Measurements from ENCODE around the gene ATP4A.

The ATP4A gene

DNA sequence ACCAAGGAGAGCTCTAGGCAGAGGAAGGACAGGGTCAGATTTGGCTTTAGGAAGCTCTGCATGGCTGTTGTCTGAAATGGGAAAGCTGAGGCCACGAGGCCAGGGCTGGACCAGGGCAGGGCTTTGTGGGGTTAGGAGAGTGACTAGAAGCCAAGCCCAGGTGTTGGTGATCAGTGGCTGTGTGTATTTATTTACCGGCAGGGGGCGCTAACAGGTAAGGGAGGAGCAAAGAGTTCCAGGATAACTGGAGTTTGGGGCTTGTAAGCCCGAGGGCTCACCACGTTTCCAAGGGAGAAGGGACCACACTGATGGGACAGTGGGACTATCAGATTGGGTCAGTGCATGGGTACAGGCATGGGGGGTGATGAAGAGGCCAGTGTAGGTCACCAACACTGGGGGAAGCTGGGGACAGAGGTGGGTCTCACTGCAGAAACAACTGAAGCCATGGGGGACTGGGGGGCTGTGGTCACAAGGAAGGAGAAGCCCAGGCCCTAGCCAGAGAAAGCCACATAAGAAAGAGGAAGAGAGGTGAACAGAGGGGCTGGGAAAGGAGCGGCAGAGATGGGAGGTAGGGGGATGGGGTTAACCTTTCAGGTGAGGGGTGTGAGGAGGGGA lies 14.2 kb downstream of the ATP4A start:
- DNase-seq: peak; percentile 96

DNA sequence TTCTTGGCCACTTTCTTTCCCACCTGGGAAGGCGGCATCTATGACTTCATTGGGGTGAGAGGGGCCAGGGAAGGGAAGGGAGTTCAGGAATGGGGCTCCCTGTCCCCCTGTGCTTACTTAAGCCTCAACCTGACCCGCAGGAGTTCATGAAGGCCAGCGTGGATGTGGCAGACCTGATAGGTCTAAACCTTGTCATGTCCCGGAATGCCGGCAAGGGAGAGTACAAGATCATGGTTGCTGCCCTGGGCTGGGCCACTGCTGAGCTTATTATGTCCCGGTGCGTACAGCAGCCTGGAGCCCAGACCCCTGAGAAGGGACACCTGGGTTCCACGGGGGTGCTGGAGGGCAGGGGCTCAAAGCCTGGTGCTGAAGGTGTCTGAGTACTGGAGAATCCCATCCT lies 16.9 kb downstream of the ATP4A start:
- no peak for DNase-seq

DNA sequence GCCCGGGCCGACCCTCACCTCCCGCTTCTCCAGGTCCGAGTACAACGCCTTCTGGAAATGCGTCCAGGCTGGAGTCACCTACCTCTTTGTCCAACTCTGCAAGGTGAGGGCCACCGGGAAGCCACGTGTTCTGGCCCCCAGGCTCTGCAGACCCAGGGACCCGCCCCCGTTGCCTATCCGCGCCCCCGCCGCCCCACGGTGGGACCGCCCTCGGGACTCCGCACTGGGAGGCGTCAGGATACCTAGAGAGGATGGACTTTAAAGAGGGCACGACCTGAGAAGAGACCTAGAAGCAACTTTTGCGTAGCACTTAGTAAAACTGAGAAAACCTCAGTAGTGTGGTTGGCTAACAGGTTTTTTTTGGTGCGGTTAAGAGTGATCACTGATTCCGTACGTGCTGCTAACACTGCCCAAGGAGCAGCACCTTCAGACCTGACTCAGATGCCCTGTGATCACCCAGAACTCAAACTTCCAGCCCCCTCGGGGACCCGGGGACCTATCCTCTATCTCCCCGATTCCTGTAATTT lies 17.5 kb downstream of the ATP4A start:
- peak; percentile 85 for DNase-seq

DNA sequence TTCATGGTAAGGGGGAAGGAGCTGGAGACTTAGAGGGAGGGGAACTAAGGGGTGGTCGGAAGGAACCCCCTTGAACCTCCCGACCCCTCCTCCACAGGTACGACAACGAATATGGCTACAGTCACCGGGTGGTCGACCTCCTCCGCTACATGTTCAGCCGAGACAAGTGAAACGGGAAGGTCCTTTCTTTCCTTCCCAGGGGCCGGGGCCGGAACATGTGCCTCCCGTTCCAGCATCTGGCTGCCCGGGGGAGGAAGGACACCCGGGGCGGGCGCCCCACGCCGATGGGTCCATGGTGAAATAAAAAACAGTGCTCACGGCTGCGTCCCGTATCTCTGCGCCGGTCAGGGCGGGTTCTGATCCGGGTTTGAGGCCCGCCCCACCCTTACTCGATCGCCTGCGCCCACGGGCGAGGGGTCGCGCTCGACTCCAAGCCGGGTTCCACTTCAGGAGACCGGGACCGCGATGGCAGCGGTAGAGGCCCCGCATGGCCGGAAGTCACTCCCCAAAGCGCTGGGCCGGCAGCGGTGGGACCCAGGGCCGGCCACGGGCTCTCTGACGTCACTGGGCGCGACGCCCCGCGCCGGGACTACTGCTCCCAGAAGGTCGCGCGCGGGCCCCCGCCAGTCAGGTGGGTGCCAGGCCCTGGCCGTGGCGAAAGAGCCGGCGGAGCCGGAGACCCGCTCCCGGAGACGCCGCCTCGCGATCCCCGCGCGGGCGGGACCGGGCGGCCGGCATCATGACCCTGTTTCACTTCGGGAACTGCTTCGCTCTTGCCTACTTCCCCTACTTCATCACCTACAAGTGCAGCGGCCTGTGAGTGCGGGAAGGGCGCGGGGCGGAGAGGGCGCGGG lies 18.2 kb downstream of the ATP4A start, which contains the start of gene TMEM147:
TMEM147 (plus strand) TSS at position 626 of the 854 bp plus-strand sequence; CDS start at position 740, 114 bp downstream.
- peak; percentile 99 for DNase-seq

DNA sequence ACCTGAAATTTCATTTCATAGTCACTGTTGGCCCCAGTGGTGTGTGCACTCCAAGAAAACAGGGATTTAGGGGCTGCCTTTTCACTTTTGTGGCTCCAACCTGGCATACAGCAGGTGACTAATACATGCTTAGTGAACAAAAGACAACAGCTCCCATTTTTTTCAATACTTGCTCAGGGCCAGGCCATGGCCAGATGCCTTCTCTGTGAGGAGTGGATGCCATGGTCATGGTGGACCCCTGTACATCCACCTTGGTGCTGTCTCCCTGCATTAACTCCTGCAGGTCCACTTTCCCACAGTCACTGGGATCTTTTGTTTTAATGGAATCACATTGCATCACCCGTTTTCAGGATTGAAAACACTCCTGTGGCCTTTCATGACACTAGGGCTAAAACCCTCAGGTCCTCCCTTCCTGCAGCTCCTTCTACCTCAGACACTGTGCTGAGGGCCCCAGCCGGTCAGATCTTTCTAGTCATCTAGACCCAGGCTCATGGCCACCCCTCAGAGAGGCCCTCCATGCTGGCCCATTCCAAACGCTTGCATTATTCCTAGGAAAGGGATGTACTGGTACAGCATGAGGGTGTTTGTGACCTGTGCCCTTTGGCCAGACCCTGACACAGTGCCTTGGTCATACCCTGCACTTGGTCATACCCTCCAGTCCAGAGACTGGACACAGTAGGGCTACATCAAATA lies 19.2 kb downstream of the ATP4A start:
- no peak for DNase-seq

DNA sequence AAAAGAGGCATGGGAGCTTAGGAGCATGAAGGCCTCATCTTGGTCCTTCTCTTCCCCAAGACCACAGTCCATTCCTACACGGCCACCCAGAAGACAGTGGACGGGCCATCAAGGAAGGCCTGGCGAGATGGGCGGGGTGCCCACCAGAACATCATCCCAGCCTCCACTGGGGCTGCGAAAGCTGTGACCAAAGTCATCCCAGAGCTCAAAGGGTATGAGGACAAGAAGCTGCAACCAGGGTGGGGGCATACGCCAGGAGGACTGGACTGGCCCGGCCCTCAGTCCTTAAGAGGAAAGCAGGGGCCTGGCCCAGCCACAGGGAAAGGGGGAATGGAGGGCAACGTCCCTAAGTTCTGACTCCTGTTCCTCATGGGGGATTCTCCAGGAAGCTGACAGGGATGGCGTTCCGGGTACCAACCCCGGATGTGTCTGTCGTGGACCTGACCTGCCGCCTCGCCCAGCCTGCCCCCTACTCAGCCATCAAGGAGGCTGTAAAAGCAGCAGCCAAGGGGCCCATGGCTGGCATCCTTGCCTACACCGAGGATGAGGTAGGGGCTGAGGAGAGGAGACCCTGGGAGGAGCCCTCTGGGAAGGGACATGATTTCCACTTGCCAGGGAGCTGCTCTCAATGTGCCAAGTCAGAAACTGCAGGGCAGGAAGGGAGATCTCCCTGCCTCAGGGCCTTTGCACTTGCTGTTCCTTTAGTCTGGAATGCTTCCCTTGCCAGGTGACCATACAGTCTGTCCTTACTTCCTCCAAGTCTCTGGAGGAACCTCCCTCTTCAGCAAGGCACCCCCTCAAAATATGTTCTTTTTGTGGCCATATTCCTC lies 20.0 kb downstream of the ATP4A start:
- DNase-seq: no peak

DNA sequence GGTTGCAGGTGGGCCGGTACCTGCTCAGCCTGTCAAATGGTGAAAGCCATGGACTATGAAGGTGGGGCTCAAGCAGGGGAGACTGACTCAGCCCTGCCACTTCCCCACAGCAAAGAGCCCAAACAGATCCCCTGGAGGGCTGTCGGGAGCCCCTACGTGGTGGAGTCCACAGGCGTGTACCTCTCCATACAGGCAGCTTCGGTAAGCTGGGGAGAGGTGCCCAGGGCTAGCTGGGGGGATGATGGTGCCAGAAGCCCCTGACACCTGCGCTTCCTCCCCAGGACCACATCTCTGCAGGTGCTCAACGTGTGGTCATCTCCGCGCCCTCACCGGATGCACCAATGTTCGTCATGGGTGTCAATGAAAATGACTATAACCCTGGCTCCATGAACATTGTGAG lies 21.2 kb downstream of the ATP4A start:
- DNase-seq: no peak

DNA sequence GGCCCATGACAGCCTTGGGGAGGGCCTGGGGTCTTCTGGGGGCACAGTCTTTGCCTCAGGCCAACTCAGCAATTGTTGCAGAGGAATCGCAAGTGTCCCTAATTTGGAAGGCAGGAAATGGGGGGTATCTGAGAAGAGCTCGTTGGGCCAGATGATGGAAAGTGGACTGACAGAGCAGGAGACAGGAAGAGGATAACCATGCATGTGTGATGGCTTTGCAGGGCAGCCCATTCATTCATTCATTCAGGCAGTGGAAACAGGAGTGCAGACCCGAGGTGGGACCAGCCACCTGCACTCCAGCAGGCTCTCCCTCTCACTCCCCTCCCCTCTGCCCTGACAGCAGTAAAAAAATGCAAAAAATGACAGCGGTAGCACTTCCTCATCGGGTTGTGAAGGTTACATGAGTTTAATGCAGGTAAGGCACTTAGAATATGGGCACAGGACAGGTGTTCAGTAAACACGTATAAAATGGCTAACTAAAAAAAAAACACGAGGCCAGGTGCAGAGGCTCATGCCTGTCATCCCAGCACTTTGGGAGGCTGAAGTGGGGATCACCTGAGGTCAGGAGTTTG lies 23.0 kb downstream of the ATP4A start:
- no peak for DNase-seq

DNA sequence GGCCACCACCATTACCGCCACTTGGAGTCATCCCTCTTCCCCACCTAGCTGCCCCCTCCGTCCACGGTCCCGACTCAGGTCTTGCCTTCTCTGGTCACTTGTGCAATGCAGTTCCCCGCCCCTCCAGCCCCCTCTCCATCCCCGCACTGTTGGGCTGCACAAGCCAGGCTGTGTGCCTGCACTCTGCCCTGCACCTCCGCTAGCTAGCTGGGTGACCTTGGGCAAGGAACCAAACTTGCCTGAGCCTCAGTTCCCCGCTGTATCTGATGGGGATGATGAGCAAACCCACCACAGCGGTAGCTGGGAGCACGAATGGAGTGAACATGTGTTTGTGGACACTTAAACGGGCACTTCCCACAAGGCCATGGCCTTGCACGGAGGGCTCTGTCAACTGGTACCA lies 23.6 kb downstream of the ATP4A start:
- DNase-seq: no peak

DNA sequence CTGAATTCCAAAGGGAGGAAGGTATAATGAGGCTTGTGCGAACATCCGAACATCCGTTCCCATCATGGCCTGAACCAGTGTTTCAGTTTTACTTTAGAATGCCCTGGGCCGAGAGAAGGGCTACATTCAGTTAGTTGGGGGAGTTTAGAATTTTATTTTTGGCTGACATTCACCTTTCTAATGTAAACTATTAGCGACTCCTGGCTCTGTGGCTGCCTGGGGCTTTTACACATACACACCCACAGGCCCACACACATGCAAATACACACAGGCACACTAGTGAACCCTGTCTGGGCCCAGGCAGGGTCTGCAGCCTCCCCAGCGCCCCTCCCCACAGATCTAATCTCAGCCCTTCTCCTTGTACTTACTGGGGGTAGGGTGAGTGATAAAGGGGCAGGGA lies 24.1 kb downstream of the ATP4A start:
- DNase-seq: no peak

DNA sequence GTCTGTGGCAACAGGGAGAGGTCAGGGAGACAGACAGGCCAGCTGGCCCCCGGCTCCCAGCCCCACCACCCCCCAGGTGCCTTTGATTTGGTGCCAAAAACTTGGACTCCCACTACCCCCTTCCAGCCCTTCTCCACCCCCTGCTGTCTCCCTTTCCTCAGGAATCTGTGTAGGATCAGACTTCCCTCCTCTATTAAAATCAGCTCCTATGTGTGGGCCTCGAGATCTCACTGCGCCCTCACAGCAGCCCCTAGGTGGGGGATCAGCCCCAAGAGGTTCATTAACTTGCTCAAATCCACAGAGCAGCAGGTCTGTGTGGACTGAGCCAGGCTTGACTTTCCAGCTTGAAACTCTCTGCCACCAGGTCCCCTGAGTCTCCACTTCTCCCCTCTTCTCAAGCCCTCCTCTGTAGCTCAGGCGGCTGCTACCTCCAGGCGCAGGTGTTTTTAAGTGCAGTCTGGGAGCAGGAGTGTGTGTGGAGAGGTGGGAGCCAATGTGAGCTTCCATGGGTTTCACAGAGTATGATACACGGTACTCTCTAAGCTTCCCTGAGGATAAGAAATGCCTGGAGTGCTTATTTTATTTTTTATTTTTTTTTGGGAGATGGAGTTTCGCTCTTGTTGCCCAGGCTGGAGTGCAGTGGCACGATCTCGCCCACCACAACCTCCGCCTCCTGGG lies 28.5 kb downstream of the ATP4A start:
- no peak for DNase-seq

DNA sequence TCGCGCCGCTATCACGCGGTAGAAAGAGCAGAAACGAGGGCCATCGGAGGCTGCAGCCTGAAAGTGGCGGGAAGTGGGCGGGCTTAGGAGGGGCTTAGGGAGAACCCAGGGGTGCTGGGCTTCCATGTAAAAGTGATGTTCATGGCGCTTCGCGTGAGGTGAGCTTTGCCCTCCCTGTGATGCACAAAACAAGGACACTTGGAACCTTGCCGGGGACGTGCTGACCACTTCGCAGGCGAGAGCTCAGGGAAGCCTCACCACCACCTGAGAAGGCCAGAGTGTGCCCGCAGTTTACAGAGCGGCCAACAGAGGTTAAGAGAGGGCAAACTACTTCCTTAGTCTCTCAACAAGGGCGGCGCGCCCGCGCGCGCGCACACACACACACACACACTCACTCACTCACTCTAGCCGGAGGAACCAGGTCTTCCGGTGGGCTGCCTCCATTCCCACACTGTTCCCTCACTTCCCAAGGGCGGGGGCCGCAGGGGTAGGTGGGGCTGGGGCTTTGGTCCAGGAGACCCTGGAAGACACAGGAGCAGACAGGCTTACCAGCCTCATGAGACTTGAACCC lies 29.6 kb downstream of the ATP4A start:
- DNase-seq: no peak

DNA sequence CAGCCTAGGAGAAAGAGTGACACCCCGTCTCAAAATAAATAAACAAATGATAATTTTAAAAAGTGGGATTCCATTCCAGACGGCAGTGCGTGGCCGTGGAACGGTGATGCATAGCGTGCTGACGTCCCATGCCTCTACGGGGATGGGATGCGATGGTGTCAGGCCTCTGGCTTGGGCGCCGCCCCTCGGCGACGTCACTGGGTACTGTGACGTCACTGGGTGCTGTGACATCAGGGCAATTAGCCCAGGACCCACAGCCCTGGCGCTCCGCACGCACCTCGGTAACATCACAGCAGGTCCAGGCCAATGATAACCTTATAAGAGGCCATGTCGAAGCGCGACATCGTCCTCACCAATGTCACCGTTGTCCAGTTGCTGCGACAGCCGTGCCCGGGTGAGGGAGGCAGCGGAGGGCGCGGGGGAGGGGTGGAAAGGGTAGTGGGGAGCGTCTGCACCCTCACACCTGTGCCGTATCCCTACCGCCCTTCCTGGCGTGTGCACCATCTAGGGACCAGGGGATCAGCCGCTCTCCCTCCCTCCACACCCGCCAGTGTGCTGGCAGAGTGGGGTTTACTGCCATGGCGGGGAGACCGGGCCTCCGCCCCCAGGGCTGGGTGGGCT lies 30.1 kb downstream of the ATP4A start, which contains the start of gene GAPDHS:
GAPDHS (plus strand) TSS at position 256 of the 621 bp plus-strand sequence; CDS start at position 328, 72 bp downstream.
- no peak for DNase-seq

DNA sequence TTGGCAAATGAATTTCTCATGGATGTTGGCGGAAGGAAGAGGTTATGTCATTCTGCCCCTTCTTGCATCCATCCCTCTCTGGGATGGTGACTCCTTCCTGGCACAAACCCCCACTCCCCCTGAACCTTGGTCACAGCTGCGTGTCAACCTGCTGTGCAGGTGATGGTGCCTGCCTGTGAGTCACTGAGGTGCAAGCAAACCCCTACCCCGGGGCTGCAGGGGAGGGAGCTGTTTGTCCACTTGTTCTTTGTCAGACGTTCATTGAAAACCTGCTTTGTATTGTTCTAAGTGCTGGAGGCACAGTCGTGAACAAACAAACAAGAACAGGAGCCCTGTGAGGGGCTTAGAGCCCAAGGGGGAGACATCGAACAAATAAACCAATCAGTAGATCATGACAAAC lies 32.2 kb downstream of the ATP4A start:
- DNase-seq: no peak

DNA sequence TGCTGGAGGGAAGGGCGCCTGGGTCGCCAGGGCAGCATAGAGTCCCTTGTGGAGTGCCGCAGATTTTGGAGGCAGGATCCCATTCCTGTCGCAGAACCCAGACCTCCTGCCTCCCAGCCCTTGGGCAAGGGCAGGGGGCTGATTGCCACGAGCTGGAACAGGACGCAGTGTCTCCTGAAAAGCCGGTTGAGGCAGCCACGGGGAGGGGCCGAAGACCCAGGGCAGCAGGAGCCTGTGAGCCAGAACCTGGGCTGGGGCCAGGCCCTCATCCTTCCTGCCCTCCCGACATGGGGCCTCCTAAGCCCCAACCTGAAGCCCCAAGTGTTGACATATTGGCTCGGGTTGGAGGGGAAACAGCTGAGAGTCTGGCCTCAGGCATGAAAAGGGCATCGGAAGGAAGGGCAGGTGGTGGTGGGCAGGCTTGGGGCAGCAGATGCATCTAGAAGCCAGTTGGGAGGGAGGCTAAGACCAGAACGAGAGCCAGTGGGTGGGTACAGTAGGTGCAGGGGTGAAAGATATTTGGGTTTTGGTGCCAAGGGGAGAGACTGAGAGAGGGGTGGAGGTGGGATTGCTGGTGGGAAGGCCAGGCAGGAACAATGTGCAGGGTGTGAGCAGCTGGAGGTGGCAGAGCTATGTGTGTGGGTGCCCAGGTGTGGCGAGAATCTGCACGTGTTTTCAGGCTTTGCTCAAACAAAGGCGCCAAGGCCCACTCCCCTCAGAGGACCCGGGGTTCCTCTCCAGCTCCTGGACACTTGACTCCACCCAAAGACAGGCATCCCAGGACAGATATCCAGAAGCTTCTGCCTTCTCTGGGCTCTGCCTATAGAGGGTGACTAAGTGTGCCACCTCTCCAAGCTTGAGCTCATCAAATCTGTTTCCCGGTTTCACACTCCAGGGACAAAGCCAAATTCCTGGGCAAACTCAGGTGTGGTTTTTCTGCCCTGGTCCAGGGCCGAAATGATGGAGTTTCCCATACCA lies 33.9 kb downstream of the ATP4A start:
- no peak for DNase-seq

DNA sequence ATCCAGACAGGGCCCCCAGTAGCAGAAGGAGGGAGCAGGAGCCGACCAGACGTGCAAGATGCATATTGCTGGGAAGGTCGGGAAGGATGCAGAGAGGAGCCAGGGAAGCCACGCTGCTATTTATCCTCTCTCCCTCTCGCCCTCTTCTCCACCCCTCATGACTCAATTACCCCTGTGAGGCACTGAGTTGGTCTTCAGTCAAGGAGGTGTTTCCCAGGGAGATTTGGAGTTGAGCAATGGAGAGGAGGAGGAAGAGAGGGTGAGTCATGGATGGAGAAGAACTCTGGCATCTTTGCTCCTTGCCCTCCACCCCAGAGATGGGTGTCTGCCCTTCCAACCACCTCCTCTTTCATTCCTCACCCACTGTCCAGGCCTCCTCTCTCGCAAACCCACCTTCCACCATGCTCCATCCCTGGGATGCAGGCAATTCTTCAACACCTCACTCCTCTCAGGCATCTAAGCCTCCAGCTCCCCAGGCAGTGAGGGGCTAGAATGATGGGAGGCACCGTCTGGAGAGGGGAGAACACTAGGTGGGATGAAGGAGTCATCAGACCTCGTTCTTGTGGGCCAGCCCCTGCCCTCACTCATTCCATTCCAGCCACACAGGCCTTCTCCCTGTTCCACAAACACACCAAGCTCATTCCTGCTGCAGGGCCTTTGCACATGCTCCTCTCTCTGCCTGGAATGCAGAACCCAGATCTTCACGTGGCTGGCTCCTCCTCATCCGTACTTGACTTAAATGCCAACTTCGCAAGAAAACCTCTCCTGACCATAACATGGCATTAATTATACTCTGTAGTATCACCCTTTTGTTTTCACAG lies 35.0 kb downstream of the ATP4A start, which contains the start of gene SBSN:
SBSN (minus strand) TSS at position 94 of the 821 bp plus-strand sequence; CDS start at position 64, 30 bp downstream.
- no peak for DNase-seq

DNA sequence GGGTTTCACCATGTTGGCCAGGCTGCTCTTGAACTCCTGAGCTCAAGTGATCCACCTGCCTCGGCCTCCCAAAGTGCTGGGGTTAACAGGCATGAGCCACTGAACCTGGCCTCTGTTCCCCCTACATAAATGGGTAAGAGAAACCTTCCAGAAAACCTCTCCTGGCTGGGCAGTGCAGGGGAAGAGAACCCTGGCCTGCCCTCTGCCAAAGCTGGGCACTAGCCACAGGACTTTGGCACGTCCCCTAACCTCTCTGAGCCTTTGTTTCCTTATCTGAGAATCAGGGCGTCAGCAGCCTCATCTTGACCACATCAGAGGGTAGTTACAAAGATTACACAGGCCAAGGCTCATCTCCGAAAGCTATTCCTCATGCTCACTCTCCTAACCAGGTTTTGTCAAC lies 37.6 kb downstream of the ATP4A start:
- DNase-seq: no peak

DNA sequence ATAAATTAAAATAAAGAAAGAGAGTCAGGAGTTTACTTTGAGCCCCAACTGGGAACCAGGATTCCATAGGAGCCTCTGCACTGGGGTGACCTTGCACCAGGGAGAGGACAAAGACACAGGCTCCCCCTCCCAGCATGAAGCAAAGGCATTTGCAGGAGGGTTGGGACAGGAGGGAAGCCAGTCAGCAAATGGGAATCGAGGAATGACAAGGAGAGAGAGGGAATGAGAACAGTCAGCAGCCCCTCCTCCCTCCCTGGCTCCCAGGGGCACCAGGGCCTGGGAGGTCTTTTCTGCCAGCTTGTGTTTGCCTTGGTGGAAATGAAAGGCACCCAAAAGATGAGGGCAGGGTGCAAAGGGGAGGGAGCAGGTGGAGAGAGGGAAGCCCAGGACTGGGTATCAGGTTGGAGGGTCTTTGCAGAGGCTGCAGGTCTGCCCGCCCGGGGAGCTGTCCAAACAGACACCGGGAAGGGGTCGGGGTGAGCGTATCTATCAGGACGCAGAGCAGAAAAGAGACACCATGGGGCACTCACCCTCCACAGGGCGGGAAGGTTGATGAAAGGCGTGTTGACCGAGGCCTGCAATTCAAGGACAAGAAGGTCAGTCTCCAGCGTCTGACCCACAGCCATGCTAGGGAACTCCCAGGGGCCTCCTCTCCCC lies 39.1 kb downstream of the ATP4A start:
- no peak for DNase-seq
